Limb (tissue), 2 donors: ENCODE data around the gene UST.
"Not testable (repeated sequence)": the region's sequence is repeated elsewhere in the genome, so short reads cannot be mapped to it uniquely, and the experiment has no call there.

Experiments
- DNase-seq, 2 donors: peaks; one replicate each; pipeline ENCODE4 v3.0.0-alpha.2; 2016; ENCODE audit errors: extremely low spot score in 2 of 2

UST gene

GRCh38 chr6:148971031-148971927 lies 224.4 kb downstream of the UST start:
- no peak for DNase-seq

- peak in 1 of 2 donors; percentile 82 for DNase-seq
Observed at GRCh38 chr6:148972481-148972880, 225.7 kb downstream of the UST start.

- DNase-seq: peak in 1 of 2 donors; percentile 81
Observed at GRCh38 chr6:148973538-148974208, 226.8 kb downstream of the UST start.

- no peak for DNase-seq
Observed at GRCh38 chr6:148974351-148974750, 227.5 kb downstream of the UST start.

- DNase-seq: not testable (repeated sequence)
Observed at GRCh38 chr6:148978298-148978697, 231.5 kb downstream of the UST start.

- DNase-seq: no peak
Observed at GRCh38 chr6:148979014-148979901, 232.4 kb downstream of the UST start.

- no peak for DNase-seq
Observed at GRCh38 chr6:148980234-148980633, 233.4 kb downstream of the UST start.

- DNase-seq: no peak
Observed at GRCh38 chr6:148981515-148981914, 234.7 kb downstream of the UST start.

- DNase-seq: no peak
Observed at GRCh38 chr6:148983101-148983761, 236.4 kb downstream of the UST start.

GRCh38 chr6:148983966-148984365 lies 237.1 kb downstream of the UST start:
- no peak for DNase-seq

GRCh38 chr6:148984531-148985056 lies 237.8 kb downstream of the UST start:
- no peak for DNase-seq

GRCh38 chr6:148985499-148985898 lies 238.7 kb downstream of the UST start:
- DNase-seq: no peak

- no peak for DNase-seq
Observed at GRCh38 chr6:148986608-148987007, 239.8 kb downstream of the UST start.

GRCh38 chr6:148987982-148988381 lies 241.2 kb downstream of the UST start:
- DNase-seq: no peak

GRCh38 chr6:148989585-148989984 lies 242.8 kb downstream of the UST start:
- no peak for DNase-seq

GRCh38 chr6:148990403-148990802 lies 243.6 kb downstream of the UST start:
- no peak for DNase-seq

GRCh38 chr6:148996815-148997214 lies 250.0 kb downstream of the UST start:
- no peak for DNase-seq

GRCh38 chr6:148997865-148998264 lies 251.0 kb downstream of the UST start:
- DNase-seq: no peak

GRCh38 chr6:148998704-148999103 lies 251.9 kb downstream of the UST start:
- DNase-seq: no peak

GRCh38 chr6:148999501-148999900 lies 252.7 kb downstream of the UST start:
- DNase-seq: no peak

GRCh38 chr6:148999929-149000468 lies 253.2 kb downstream of the UST start:
- DNase-seq: no peak
